Measurements from ENCODE around the gene GLRA1.

- TF ChIP-seq, protein P1, sequence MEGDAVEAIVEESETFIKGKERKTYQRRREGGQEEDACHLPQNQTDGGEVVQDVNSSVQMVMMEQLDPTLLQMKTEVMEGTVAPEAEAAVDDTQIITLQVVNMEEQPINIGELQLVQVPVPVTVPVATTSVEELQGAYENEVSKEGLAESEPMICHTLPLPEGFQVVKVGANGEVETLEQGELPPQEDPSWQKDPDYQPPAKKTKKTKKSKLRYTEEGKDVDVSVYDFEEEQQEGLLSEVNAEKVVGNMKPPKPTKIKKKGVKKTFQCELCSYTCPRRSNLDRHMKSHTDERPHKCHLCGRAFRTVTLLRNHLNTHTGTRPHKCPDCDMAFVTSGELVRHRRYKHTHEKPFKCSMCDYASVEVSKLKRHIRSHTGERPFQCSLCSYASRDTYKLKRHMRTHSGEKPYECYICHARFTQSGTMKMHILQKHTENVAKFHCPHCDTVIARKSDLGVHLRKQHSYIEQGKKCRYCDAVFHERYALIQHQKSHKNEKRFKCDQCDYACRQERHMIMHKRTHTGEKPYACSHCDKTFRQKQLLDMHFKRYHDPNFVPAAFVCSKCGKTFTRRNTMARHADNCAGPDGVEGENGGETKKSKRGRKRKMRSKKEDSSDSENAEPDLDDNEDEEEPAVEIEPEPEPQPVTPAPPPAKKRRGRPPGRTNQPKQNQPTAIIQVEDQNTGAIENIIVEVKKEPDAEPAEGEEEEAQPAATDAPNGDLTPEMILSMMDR (conservative IDR thresholded peaks at IDR 0.05), result no peak
- no peak for TF ChIP-seq ZFX (IDR thresholded peaks at IDR 0.05)
These were observed 52.0 kb downstream of the GLRA1 start for GRCh38 chr5:151872701-151873100.
